Stimulated activated CD8-positive, alpha-beta memory T cell treated with anti-CD3 and anti-CD28 coated beads, Interleukin-15, amount 100 ng/mL, for 4 hours (primary cell): ENCODE data around the gene KLF6.

Experiments
- DNase-seq, 2 donors: peaks; one replicate each; pipeline ENCODE4 v3.0.0-alpha.2; 2020; ENCODE audit warnings: low read depth in 2 of 2

KLF6 gene

DNA sequence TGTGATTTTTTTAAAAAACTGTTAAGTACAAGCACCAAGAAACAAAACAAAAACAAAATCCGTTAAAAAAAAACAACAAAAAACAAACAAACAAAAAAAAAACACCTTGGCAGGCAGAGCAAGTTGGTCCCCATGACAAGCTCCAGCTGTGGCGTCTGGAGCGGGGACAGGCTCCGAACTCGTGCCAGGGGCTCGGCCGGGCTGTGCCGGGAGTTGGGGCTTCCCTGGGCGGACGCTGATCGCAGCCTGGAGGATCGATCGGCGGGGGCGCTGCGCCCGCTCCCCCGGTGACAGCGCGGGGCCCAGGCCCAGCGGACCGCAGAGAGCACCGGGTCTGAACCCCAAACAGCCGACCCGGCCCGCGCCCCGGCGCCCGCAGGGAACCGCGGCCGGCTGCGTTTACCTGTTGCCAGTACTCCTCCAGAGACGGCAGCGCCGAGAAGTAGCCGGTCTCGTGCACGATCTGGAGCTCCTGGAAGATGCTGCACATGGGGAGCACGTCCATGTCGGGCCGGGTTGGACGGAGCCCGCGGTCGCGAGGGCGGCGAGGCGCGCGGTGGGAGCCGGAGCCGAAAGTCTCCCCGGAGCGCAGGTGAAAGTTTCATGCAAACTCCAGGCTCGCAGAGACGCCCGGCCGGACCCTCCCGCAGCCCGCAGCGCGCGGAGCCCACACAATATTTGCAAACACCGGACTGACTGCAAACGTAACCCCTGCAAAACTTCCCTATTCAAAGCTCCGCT lies at the start of gene KLF6:
KLF6 (minus strand) TSS at position 700 of the 741 bp plus-strand sequence; CDS start at position 505, 195 bp downstream.
- DNase-seq, result no peak

DNA sequence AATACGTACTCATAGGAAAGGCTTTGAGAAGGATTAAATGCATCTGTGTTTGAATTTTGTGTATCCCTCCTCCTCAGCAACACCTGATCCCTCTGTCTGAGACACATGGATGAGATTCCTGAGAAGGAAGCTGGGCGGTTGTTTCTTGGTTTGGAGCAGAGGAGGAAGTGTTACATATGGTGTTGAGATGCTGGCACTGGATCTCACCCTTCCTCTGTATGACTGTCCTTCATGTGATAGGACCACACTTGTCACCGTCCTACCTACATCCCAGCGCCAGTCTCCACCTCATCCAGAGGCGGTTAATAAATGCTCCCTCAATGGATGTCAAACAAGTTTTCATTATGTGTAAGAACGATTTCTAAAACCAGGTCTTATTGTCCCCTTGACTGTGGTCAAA lies 49.4 kb upstream of the KLF6 start:
- DNase-seq, result no peak

DNA sequence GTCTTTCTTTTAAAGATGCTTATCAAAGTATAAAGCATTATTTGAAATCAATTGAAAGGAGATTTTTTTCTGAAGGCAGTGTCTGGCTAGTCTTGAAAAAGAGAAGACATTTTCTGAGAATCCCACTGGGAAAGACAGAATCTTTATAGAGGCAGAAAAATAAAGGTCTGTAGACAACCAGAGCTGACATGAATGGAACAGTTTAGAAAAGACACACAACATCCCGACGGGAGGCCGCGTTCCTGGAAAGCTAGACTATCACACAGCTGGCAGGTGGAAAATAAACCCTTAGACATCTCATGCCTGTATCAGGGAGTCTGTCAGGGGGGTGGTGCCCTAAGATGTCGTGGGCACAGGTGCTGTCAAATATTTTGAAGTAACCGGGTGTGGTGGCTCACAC lies 48.0 kb upstream of the KLF6 start:
- DNase-seq, result no peak

DNA sequence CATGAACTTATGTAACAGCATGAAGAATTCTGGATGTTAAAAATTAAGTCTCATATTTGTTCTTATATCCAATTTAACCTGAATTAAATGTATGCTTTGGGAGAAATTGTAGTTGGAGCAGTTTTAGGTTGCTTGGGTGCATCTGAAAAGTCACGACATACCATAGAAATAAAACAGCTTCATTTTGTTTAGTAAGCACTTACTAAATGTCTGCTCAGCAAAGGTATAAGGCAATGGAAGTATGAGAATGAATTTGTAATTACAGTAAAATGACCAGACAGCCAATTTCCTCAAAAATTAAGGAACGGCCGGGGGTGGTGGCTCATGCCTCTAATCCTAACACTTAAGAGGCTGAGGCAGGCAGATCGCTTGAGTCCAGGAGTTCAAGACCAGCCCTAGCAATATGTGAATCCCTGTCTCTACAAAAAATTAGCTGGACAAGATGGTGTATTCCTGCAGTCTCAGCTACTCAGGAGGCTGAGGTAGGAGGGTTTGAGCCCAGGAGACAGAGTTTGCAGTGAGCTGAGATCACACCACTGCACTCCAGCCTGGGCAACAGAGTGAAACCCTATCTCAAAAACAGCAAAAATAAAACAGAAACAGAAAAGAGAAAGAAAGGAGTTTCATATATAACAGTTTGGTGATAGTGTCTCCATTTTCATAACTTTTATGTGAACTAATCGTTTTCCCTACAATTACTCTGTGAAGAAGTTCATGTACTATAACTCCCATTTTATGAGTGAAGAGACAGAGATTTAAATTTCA lies 47.2 kb upstream of the KLF6 start:
- no peak for DNase-seq

DNA sequence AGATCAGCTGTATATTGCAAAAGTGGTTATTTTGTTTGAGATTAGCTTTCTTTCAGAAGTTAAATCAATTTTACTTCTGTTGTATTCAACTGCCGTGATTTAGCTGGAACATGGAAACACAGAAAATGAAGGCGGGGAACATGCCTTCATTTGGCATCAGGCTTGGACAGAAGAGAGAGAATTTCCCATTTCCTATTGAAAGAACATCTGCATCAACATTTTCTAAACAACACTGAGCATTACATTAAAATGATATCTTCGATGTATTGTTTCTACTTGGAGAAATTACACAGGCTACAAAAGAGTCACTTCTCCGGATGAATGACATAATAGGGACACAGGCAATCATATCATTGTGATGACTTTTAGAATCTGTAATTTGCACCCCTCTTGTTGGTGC lies 46.6 kb upstream of the KLF6 start:
- DNase-seq, result no peak

DNA sequence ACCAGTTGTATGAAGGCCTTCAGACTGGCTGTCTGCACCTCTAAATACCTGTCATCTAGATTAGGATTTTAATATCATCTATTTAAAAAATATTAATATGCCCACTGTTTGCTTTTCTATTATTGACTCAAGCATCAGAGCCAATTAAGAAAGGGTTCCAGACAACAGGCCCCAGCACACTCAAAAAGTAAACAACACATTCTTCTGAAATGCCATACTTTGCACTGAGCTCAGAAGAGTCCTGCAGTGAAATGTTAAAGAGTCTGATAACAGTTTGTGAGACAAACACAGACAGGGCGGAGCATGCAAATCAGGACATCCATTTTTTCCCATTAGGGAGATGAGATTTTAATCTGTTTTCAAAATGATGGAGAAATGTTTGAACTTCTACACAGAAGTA lies 45.9 kb upstream of the KLF6 start:
- no peak for DNase-seq

- no peak for DNase-seq
Measured at GRCh38 chr10:3829156-3830050, 44.4 kb upstream of the KLF6 start.

DNA sequence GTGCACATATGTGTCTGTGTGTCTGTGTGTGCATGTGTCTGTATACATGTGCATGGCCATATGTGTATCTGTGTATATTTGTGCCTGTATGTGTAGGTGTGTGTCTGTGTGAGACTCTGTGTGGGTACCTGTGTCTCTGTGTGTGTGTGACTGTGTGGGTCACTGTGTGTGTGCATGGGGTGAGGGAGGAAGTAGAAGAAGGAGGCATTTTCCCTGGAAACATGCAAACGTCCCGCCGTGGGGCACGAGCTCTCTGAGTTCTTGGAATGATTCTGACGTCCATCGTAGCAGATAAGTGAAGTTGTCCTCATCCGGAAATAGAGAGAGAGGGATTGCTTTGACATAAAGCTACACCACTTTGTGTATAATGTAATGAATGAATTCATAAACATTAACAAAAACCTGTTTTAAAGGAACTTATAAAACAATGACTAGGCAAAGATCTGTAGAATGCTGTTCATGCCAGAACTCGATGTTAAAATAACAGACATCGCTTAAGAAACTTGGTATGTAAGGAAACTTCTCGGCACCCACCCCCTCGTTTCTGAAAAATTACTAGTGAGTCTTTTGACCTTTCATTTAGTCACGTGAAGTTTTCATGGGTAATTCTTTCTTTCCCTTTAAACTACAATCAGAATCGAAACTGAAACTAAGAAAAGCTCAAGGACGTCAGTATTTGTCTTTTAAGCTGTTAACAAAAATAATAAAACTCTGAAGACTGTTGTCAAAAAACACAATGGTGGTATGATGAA lies 43.6 kb upstream of the KLF6 start:
- DNase-seq, result peak in 1 of 2 donors; percentile 44

DNA sequence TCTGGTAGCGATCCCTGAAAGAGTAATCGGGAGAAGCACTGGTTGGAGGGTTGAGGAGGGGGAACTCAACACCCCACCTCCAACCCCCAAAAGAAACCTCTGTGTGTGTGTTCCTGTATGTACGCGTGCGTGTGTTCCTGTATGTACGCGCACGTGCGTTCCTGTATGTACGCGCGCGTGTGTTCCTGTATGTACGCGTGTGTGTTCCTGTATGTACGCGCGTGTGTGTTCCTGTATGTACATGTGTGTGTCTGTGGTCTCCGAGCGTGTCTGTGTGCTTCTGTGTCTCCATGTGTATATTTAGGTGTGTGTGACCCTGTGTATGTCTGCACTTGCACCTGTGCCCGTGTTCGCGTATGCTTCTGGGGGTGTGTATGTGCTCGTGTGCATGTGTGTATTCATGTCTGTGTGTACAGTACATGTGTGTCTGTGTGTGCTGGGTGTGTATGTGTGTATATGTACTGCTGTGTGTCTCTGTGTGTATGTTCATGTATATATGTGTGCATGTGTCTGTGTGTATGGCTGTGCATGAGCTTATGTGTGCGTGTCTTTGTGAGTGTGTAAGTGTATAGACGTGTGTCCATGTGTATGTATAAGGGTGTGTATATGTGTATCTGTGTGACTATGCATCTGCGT lies 42.9 kb upstream of the KLF6 start:
- DNase-seq, result no peak

DNA sequence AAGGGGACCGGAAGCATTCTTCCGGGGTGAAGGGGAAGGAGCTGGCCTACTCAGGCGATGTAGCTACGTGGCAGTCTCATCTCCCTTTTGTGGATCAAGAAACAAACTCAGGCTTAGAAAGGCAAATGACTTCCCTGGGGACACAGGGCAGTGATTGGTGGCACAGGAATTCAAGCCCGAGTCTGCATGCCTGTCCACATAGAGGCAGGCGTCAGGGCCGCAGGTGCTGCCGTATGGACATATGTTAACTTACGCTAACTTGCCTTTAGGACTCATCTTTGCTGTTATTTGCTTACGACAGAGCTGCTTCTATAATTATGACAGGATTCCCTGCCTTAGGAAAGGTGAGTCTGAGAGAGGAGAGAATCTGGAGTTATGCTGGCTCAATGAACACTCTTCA lies 42.3 kb upstream of the KLF6 start:
- DNase-seq, result no peak

- DNase-seq, result no peak
Measured at GRCh38 chr10:3825862-3826351, 40.9 kb upstream of the KLF6 start.

- DNase-seq, result no peak
Measured at GRCh38 chr10:3825244-3825643, 40.2 kb upstream of the KLF6 start.

GRCh38 chr10:3822541-3823330 lies 37.7 kb upstream of the KLF6 start:
- DNase-seq, result no peak

GRCh38 chr10:3820255-3820654 lies 35.2 kb upstream of the KLF6 start:
- no peak for DNase-seq

GRCh38 chr10:3816995-3817394 lies 32.0 kb upstream of the KLF6 start:
- no peak for DNase-seq

GRCh38 chr10:3814838-3815220 lies 29.8 kb upstream of the KLF6 start:
- no peak for DNase-seq

DNA sequence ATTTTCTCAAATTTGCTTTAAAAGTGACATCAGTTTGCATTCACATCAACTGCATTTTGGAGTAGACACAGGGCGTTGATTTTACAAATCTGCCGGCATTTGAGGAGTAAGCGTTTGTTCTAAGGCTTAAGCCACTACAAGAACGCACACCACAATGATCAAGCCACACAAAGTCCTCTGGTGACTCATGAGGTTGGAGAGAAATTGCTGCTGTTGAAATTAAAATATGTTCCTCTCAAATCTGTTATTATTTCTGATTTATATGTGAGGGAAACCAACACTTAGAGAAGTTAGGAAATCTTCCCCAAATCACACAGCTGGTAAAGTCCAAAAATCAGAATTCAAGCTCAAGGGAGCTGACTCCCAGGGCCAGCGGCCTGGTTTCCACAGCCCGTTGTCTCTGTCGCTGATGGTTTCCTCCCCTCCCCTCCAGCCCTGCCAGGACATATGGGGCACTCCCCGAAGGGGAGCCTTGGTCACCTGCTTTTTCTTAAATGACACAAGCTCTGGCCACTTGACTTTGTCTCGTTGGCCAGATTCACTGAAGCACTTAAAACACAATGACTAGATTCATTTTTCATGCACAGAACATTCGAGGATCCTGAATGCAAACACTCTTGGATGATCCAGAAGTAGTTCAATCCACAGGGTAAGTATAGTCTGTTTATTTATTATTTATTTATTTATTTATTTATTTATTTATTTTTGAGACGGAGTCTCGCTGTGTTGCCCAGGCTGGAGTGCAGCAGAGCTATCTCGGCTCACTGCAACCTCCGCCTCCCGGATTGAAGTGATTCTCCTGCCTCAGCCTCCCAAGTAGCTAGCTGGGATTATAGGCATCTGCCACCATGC lies 29.2 kb upstream of the KLF6 start:
- no peak for DNase-seq

- DNase-seq, result no peak
Measured at GRCh38 chr10:3813267-3813666, 28.3 kb upstream of the KLF6 start.

GRCh38 chr10:3812141-3812540 lies 27.1 kb upstream of the KLF6 start:
- DNase-seq, result no peak
